ENCODE data around the gene FAM120B. TPM values are rescaled to one million over a fixed set of nuclear protein-coding genes. Genes with fewer than 3 reads are reported as not detected.

The FAM120B gene
- total and polyA plus RNA-seq, 2 of the 4 experiments (the other 2 are of a cell fraction) = 15.3 to 28.0 TPM

GRCh38 chr6:170269846-170270541, 36.6 kb upstream of the FAM120B start (continued):
- TF ChIP-seq FOS (IDR thresholded peaks at IDR 0.05; ENCODE audit: low read depth, low read length) = no peak

- H3K4ac ChIP-seq (ENCODE audit: low read depth, low read length) = no peak overlapping the region
- H2BK120ac ChIP-seq (ENCODE audit: low read depth, low read length) = no peak overlapping the region
- no peaks in the 10 kb centered on the region for H3K36me3 ChIP-seq (ENCODE audit: control insufficient read depth, insufficient read depth, low read length)
- H2AFZ ChIP-seq (replicated peaks; ENCODE audit: low read length, poor library complexity) = no peak overlapping the region
- no peak overlapping the region for H3K14ac ChIP-seq (replicated peaks; ENCODE audit: low read depth, low read length)
- peaks cover 7% of the 10 kb centered on the region for H3K4me1 ChIP-seq (ENCODE audit: control insufficient read depth, insufficient read depth, low read length)
- no TSS peak for BruUV-seq (replicated peaks)
- in situ Hi-C loops (cut with MboI; ENCODE audit: low sequenced_read_pairs) = no loop called here
- no peak overlapping the region for H3K4me2 ChIP-seq (ENCODE audit: low read depth, low read length)
- no peak overlapping the region for H4K91ac ChIP-seq (ENCODE audit: insufficient read depth, low read depth, low read length)
- H3K56ac ChIP-seq (ENCODE audit: extremely low read depth, insufficient read depth, low read length) = no peak overlapping the region
- intact Hi-C loops (cut with micrococcal nuclease) = loop anchor here (1.0 kb wide), 1 partner anchor 471 kb away; no protein-coding TSS in a partner anchor
- H3K23ac ChIP-seq (ENCODE audit: low read depth, low read length) = no peak overlapping the region
- no peak for DNase-seq
- dilution Hi-C loops (cut with HindIII; ENCODE audit: low sequenced_read_pairs, unreplicated experiment) = no loop called here
- H3K27ac ChIP-seq (ENCODE audit: insufficient read depth, low read length) = no peak overlapping the region
- no peaks in the 10 kb centered on the region for H3K9me1 ChIP-seq (ENCODE audit: insufficient read depth, low read length)
- POLR2A ChIA-PET (ENCODE audit: unreplicated experiment) = no interaction called here
- peaks cover 7% of the 10 kb centered on the region for H3K27me3 ChIP-seq (ENCODE audit: control insufficient read depth, insufficient read depth, low read length)
- H3K79me1 ChIP-seq (ENCODE audit: low read depth in 1 of 2, low read length in 2 of 2) = no peaks in the 10 kb centered on the region
- ATAC-seq (ENCODE audit: low read depth) = no peak
- no peaks in the 10 kb centered on the region for H3K9me3 ChIP-seq (ENCODE audit: control insufficient read depth, insufficient read depth, low read length)
- CTCF ChIA-PET = no interaction called here
- WGBS, 2 experiments (ENCODE audit: extremely low coverage in 2 of 2, insufficient read length in 1 of 2) = 73% methylated on average over 8 of the region's 19 CpGs; no CpG with 5 or more reads in 1 of the 2 experiments
- H4K5ac ChIP-seq (ENCODE audit: low read depth, low read length) = no peak overlapping the region
- H2AK5ac ChIP-seq (ENCODE audit: low read depth, low read length) = no peak overlapping the region
- H3K9ac ChIP-seq (ENCODE audit: low read depth, low read length) = no peak overlapping the region
- H4K8ac ChIP-seq (ENCODE audit: low read depth in 2 of 2, low read length in 2 of 2) = no peak overlapping the region
- H2BK5ac ChIP-seq (ENCODE audit: low read depth, low read length, poor library complexity, severe bottlenecking) = no peak overlapping the region
- H3K4me3 ChIP-seq (ENCODE audit: insufficient read depth, low read depth, low read length) = no peak overlapping the region
- H4K20me1 ChIP-seq (ENCODE audit: insufficient read depth, low read length) = no peaks in the 10 kb centered on the region
- H3K18ac ChIP-seq (ENCODE audit: low read depth, low read length) = no peak overlapping the region
- H2AK9ac ChIP-seq (replicated peaks; ENCODE audit: low read depth, low read length, poor library complexity) = no peak overlapping the region
- H2BK20ac ChIP-seq (ENCODE audit: low read depth, low read length) = no peak overlapping the region
- H2BK15ac ChIP-seq (ENCODE audit: low read depth, low read length) = no peak overlapping the region
- TF ChIP-seq RAD21 (IDR thresholded peaks at IDR 0.05; ENCODE audit: low read length) = no peak
- TF ChIP-seq CTCF (conservative IDR thresholded peaks at IDR 0.05; ENCODE audit: low read depth, low read length) = no peak
- TF ChIP-seq NFE2L2 (IDR thresholded peaks at IDR 0.05; ENCODE audit: low read depth, low read length) = no peak
- no peak for TF ChIP-seq CEBPB (IDR thresholded peaks at IDR 0.05; ENCODE audit: low read depth, low read length)
- TF ChIP-seq BHLHE40 (IDR thresholded peaks at IDR 0.05; ENCODE audit: low read depth, low read length) = no peak
- TF ChIP-seq RCOR1 (IDR thresholded peaks at IDR 0.05; ENCODE audit: insufficient replicate concordance, low read length) = no peak
- TF ChIP-seq MAZ (IDR thresholded peaks at IDR 0.05; ENCODE audit: borderline replicate concordance, low read depth, low read length) = no peak
- TF ChIP-seq USF2 (IDR thresholded peaks at IDR 0.05; ENCODE audit: low read depth, low read length) = no peak
- no peak for TF ChIP-seq CHD1 (IDR thresholded peaks at IDR 0.05; ENCODE audit: low read depth, low read length)
- TF ChIP-seq FOS (IDR thresholded peaks at IDR 0.05; ENCODE audit: low read depth, low read length) = no peak
- TF ChIP-seq RFX5 (IDR thresholded peaks at IDR 0.05; ENCODE audit: low read depth, low read length) = no peak
- no peak for TF ChIP-seq ELK1 (IDR thresholded peaks at IDR 0.05; ENCODE audit: borderline replicate concordance, low read depth, low read length)
- no peak for TF ChIP-seq POLR2A (IDR thresholded peaks at IDR 0.05; ENCODE audit: low read depth, low read length)
Measured at GRCh38 chr6:170270984-170271593, 35.5 kb upstream of the FAM120B start.
